Measurements from ENCODE around the gene EHBP1.

- TF ChIP-seq POLR2AphosphoS5 (IDR thresholded peaks at IDR 0.05) (no peak), POLR2A (IDR thresholded peaks at IDR 0.05) (no peak), EP300 (IDR thresholded peaks at IDR 0.05) (no peak)
- TF ChIP-seq, protein P1, sequence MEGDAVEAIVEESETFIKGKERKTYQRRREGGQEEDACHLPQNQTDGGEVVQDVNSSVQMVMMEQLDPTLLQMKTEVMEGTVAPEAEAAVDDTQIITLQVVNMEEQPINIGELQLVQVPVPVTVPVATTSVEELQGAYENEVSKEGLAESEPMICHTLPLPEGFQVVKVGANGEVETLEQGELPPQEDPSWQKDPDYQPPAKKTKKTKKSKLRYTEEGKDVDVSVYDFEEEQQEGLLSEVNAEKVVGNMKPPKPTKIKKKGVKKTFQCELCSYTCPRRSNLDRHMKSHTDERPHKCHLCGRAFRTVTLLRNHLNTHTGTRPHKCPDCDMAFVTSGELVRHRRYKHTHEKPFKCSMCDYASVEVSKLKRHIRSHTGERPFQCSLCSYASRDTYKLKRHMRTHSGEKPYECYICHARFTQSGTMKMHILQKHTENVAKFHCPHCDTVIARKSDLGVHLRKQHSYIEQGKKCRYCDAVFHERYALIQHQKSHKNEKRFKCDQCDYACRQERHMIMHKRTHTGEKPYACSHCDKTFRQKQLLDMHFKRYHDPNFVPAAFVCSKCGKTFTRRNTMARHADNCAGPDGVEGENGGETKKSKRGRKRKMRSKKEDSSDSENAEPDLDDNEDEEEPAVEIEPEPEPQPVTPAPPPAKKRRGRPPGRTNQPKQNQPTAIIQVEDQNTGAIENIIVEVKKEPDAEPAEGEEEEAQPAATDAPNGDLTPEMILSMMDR (IDR thresholded peaks at IDR 0.05) = no peak
Observed at GRCh38 chr2:63051042-63051794, 345.7 kb downstream of the EHBP1 start.

Data from stomach (tissue), 4 donors.